Endothelial cell of umbilical vein (primary cell): ENCODE measurements around the gene MEAK7. TPM values are rescaled to one million over a fixed set of nuclear protein-coding genes. Genes with fewer than 3 reads are reported as not detected.

Experiments
- BruUV-seq: library from RNA; stranded (reverse); fragments of 400-500 nt; replicated peaks from 2 replicates; lab custom pipeline; 2021; lab: Mats Ljungman, UMichigan
- CTCF ChIA-PET: fragments of 300-600, 350-600 bp; sonication (Branson Sonifier 250); formaldehyde crosslinking; loops from one replicate; lab custom pipeline; 2021; ENCODE audit warnings: antibody characterized with exemption, inconsistent platforms; lab: Charles Lee
- POLR2A ChIA-PET: fragments of 300-600, 350-600 bp; sonication (Branson Sonifier 250); formaldehyde crosslinking; loops from one replicate; lab custom pipeline; 2021; ENCODE audit warnings: antibody characterized with exemption, inconsistent platforms; lab: Charles Lee
- DNase-seq: peaks from one replicate; pipeline ENCODE4 v3.0.0-alpha.2; 2011; ENCODE audit warnings: low read depth, low spot score
- FAIRE-seq: peaks from 2 replicates; lab custom pipeline; 2011; peaks lifted over from hg19 to GRCh38; lab: Jason Lieb, UNC
- H2AFZ ChIP-seq: 2 replicates; pipeline ENCODE4 v1.6.0; 2012; ENCODE audit warnings: low read depth, low read length, control low read depth, inconsistent platforms
- H3K27ac ChIP-seq: 2 replicates; pipeline ENCODE4 v1.5.1; 2011; ENCODE audit warnings: low read depth, mild to moderate bottlenecking, control low read depth, low read length, moderate library complexity; ENCODE audit not compliant: insufficient read depth
- H3K27me3 ChIP-seq, 2 experiments: 2 replicates each; pipeline versions ENCODE4 v1.6.0 to v1.6.1; 2011; ENCODE audit warnings: low read length in 2 of 2, mixed read lengths in 1 of 2; ENCODE audit not compliant: control insufficient read depth in 2 of 2, insufficient read depth in 2 of 2
- H3K36me3 ChIP-seq, 2 experiments: 2 replicates in 1 of 2; 3 replicates in 1 of 2; pipeline ENCODE4 v1.5.1; 2011; ENCODE audit warnings: low read length in 2 of 2, mild to moderate bottlenecking in 1 of 2, moderate library complexity in 1 of 2; ENCODE audit not compliant: control insufficient read depth in 2 of 2, insufficient read depth in 2 of 2; ENCODE audit errors: extremely low read depth in 1 of 2
- H3K4me1 ChIP-seq: 3 replicates; pipeline ENCODE4 v1.5.1; 2011; ENCODE audit warnings: mild to moderate bottlenecking, low read length; ENCODE audit not compliant: control insufficient read depth, insufficient read depth; ENCODE audit errors: extremely low read depth
- H3K4me2 ChIP-seq: 2 replicates; pipeline ENCODE4 v1.6.1; 2011; ENCODE audit warnings: low read length, control low read depth, mixed read lengths; ENCODE audit not compliant: insufficient read depth
- H3K4me3 ChIP-seq, 3 experiments: fragments of 200-600 bp in 1 of 3; sonication (generic), shearing (Covaris generic) in 1 of 3; replicated peaks in 1 of 3; 2 replicates each; pipeline ENCODE4 v1.5.1; 2011 to 2016; ENCODE audit warnings: control low read depth in 3 of 3, low read length in 3 of 3, mild to moderate bottlenecking in 2 of 3, inconsistent platforms in 1 of 3, low read depth in 1 of 3, moderate library complexity in 1 of 3; ENCODE audit not compliant: insufficient read depth in 1 of 3
- H3K79me2 ChIP-seq: 2 replicates; pipeline ENCODE4 v1.6.0; 2012; ENCODE audit warnings: low read length, inconsistent platforms; ENCODE audit not compliant: control insufficient read depth, insufficient read depth
- H3K9ac ChIP-seq: replicated peaks from 2 replicates; pipeline ENCODE3; 2011; ENCODE audit warnings: low read length, control low read depth; ENCODE audit not compliant: insufficient read depth; ENCODE audit errors: extremely low read depth
- H3K9me1 ChIP-seq: replicated peaks from 3 replicates; pipeline ENCODE4 v1.6.0; 2011; ENCODE audit warnings: mild to moderate bottlenecking, low read length; ENCODE audit not compliant: control insufficient read depth, insufficient read depth; ENCODE audit errors: extremely low read depth
- H3K9me3 ChIP-seq: replicated peaks from 2 replicates; pipeline ENCODE4 v1.5.1; 2012; ENCODE audit warnings: low read length, inconsistent platforms; ENCODE audit not compliant: control insufficient read depth, insufficient read depth
- H4K20me1 ChIP-seq: replicated peaks from 2 replicates; pipeline ENCODE3; 2011; ENCODE audit warnings: mild to moderate bottlenecking, low read length; ENCODE audit not compliant: control insufficient read depth, insufficient read depth; ENCODE audit errors: extremely low read depth
- EZH2 ChIP-seq: IDR thresholded peaks from 2 replicates; pipeline ENCODE4 v1.6.1; 2012; ENCODE audit warnings: borderline replicate concordance, low read depth, mild to moderate bottlenecking, moderate library complexity, low read length, inconsistent platforms; ENCODE audit not compliant: severe bottlenecking
- FOS ChIP-seq: IDR thresholded peaks from 2 replicates; pipeline ENCODE4 v1.6.1; 2011; ENCODE audit warnings: mild to moderate bottlenecking, low read length, moderate library complexity, borderline replicate concordance; ENCODE audit not compliant: insufficient read depth
- GATA2 ChIP-seq: IDR thresholded peaks from 2 replicates; pipeline ENCODE4 v1.7.0; 2011; ENCODE audit warnings: low read depth, mild to moderate bottlenecking, moderate library complexity, mixed read lengths, low read length; ENCODE audit not compliant: insufficient read length, insufficient read depth
- JUN ChIP-seq: IDR thresholded peaks from 2 replicates; pipeline ENCODE4 v1.6.1; 2011; ENCODE audit warnings: borderline replicate concordance, low read depth; ENCODE audit not compliant: insufficient read length, insufficient read depth
- MYC ChIP-seq: IDR thresholded peaks from one replicate; pipeline ENCODE4 v1.6.1; 2011; ENCODE audit warnings: mild to moderate bottlenecking, low read depth, low read length
- POLR2A ChIP-seq: IDR thresholded peaks from 2 replicates; pipeline ENCODE4 v1.6.1; 2012; ENCODE audit warnings: low read depth, mild to moderate bottlenecking, control low read depth, low read length
- POLR2AphosphoS5 ChIP-seq: IDR thresholded peaks from 2 replicates; pipeline ENCODE4 v1.6.1; 2012; ENCODE audit warnings: low read depth, mild to moderate bottlenecking, control low read depth, low read length, moderate library complexity; ENCODE audit not compliant: insufficient read depth
- dilution Hi-C: fragments of 300-500 bp; cut with MboI; formaldehyde crosslinking; loops from one replicate; pipeline ENCODE4 v1.15.0; 2019; ENCODE audit warnings: low sequenced_read_pairs; ENCODE audit not compliant: extremely low pct_ligation_motif_present
- intact Hi-C: fragments of 100-400 bp; cut with micrococcal nuclease; formaldehyde crosslinking; loops from one replicate; pipeline ENCODE4 v1.10.0; 2022
- polyA plus RNA-seq, 4 experiments: library from polyadenylated mRNA; depleted of rRNA in 3 of 4; stranded (reverse) in 3 of 4; unstranded in 1 of 4; fragments of >200 nt; gene quantifications; 2 replicates each; pipeline versions ENCODE4 v1.2.1 to v1.2.3, GENCODE V29; 2011 to 2012; ENCODE audit warnings: missing spikeins in 1 of 4
- total RNA-seq: library from RNA; stranded (reverse); gene quantifications from 2 replicates; pipeline ENCODE4 v1.2.3, GENCODE V29; 2021
- TF ChIP-seq, protein P1 (sequence below): IDR thresholded peaks from 2 replicates; pipeline ENCODE4 v1.6.1; 2011; ENCODE audit not compliant: insufficient read depth, insufficient read length
- TF ChIP-seq, protein P2 (sequence below), 2 donors: IDR thresholded peaks; 1 replicate in 1 of 2; 2 replicates in 1 of 2; pipeline ENCODE4 v1.5.1; 2011; ENCODE audit warnings: low read length in 2 of 2, mild to moderate bottlenecking in 2 of 2, moderate library complexity in 2 of 2, control low read depth in 1 of 2, inconsistent platforms in 1 of 2, low read depth in 1 of 2; ENCODE audit not compliant: insufficient read depth in 1 of 2; ENCODE audit errors: extremely low read depth in 1 of 2

Gene MEAK7
- total and polyA plus RNA-seq, 2 donors (not counting 3 experiments of a cell fraction or from before 2014, with no cell fraction given) = 16.2 to 22.7 TPM

DNA sequence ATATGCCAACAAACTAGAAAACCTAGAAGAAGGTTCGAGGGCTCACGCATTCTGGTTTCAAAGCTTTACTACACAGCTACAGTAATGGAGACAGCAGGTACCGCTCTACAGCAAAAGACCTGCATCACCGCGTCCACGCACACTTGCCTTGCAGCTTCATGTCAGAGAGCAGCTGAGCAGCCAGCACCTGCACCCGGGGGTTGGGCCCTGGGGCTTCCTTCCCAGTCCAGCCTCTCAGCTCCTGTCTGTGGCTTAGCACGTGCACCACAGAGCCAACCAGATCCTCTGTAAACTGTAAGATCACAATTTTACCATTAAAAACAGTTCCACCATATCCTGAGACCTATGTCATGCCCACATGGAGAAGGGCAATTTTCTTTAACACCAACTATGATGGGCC, 15.3 kb downstream of the MEAK7 start:
- no peaks in the 10 kb centered on the region for H3K4me1 ChIP-seq
- ChIA-PET POLR2A (no interaction called here), CTCF (interaction anchor here (1.2 kb wide), 1 partner anchor 17 kb away, joined by 3 read pairs; no protein-coding TSS in a partner anchor)
- no peak overlapping the region for H2AFZ ChIP-seq
- TF ChIP-seq JUN = no peak
- DNase-seq (no peak), FAIRE-seq (no peak)
- H3K4me2 ChIP-seq = no peak overlapping the region
- no TSS peak for BruUV-seq
- no peaks in the 10 kb centered on the region for H4K20me1 ChIP-seq
- dilution Hi-C loops = no loop called here
- H3K27me3 ChIP-seq = no peaks in the 10 kb centered on the region
- H3K36me3 ChIP-seq = peaks cover 3 to 16% of the 10 kb centered on the region in 2 experiments
- H3K9ac ChIP-seq = no peak overlapping the region
- H3K79me2 ChIP-seq = no peaks in the 10 kb centered on the region
- H3K9me1 ChIP-seq = no peaks in the 10 kb centered on the region
- H3K9me3 ChIP-seq = no peaks in the 10 kb centered on the region
- no peak overlapping the region for H3K4me3 ChIP-seq
- intact Hi-C loops = loop anchor here (10.0 kb wide), 1 partner anchor 424 kb away; no protein-coding TSS in a partner anchor
- no peak overlapping the region for H3K27ac ChIP-seq

DNA sequence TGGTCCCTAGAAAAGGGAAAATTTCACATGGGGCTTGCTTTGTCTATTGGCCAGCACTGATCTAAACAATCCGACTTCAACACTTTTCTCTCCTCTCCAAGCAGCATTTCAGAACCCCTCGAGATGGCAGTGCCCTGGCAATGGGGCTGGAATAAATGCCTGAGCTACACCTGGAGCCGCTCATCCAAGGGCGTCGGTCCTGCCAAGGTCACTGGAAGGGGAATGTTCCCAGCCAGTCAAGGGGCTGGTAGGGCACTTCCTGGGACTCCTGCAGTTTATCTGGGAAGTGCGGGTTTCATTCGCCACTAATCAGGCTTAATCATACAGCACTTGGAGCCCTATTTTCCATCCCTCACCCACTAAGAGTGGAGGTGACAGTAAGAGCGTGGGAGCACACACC, 17.1 kb downstream of the MEAK7 start:
- no peaks in the 10 kb centered on the region for H3K9me3 ChIP-seq
- H3K27me3 ChIP-seq = no peaks in the 10 kb centered on the region
- H3K9me1 ChIP-seq = no peaks in the 10 kb centered on the region
- H3K27ac ChIP-seq = no peak overlapping the region
- no peaks in the 10 kb centered on the region for H4K20me1 ChIP-seq
- FAIRE-seq = no peak
- TF ChIP-seq MYC = no peak
- TF ChIP-seq GATA2 = no peak
- TF ChIP-seq, protein P1, sequence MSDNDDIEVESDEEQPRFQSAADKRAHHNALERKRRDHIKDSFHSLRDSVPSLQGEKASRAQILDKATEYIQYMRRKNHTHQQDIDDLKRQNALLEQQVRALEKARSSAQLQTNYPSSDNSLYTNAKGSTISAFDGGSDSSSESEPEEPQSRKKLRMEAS = no peak
- no peak for TF ChIP-seq FOS
- no peak for TF ChIP-seq JUN
- no peak for TF ChIP-seq EZH2
- TF ChIP-seq, protein P2, sequence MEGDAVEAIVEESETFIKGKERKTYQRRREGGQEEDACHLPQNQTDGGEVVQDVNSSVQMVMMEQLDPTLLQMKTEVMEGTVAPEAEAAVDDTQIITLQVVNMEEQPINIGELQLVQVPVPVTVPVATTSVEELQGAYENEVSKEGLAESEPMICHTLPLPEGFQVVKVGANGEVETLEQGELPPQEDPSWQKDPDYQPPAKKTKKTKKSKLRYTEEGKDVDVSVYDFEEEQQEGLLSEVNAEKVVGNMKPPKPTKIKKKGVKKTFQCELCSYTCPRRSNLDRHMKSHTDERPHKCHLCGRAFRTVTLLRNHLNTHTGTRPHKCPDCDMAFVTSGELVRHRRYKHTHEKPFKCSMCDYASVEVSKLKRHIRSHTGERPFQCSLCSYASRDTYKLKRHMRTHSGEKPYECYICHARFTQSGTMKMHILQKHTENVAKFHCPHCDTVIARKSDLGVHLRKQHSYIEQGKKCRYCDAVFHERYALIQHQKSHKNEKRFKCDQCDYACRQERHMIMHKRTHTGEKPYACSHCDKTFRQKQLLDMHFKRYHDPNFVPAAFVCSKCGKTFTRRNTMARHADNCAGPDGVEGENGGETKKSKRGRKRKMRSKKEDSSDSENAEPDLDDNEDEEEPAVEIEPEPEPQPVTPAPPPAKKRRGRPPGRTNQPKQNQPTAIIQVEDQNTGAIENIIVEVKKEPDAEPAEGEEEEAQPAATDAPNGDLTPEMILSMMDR (IDR thresholded peaks at IDR 0.05; ENCODE audit: extremely low read depth in 1 of 2, insufficient read depth in 1 of 2, low read depth in 1 of 2, low read length in 2 of 2) = no peak
- no peak for TF ChIP-seq POLR2AphosphoS5
- no peak for TF ChIP-seq POLR2A
- no peak for DNase-seq
- no peak overlapping the region for H3K4me2 ChIP-seq
- no peak overlapping the region for H3K9ac ChIP-seq
- intact Hi-C loops (loop anchor here (10.0 kb wide), 1 partner anchor 423 kb away; no protein-coding TSS in a partner anchor), dilution Hi-C loops (no loop called here)
- peaks cover 0 to 21% of the 10 kb centered on the region in 2 experiments for H3K36me3 ChIP-seq
- H3K79me2 ChIP-seq = no peaks in the 10 kb centered on the region
- no TSS peak for BruUV-seq
- no peaks in the 10 kb centered on the region for H3K4me1 ChIP-seq
- no peak overlapping the region for H2AFZ ChIP-seq
- ChIA-PET POLR2A (no interaction called here), CTCF (interaction anchor here (1.3 to 3.4 kb wide), 2 partner anchors 11 to 211 kb away, joined by 3 to 16 read pairs; no protein-coding TSS in a partner anchor)
- H3K4me3 ChIP-seq = no peak overlapping the region
